GM10266 (cell line): ENCODE results near the gene CREB3L1.

Experiments used
- DNase-seq: peaks from one replicate; pipeline ENCODE4 v3.0.0; 2012; ENCODE audit errors: extremely low spot score
- CTCF ChIP-seq: IDR thresholded peaks from 2 replicates; pipeline ENCODE4 v1.5.1; 2012; ENCODE audit warnings: mild to moderate bottlenecking, low read depth; ENCODE audit not compliant: control insufficient read depth, insufficient read depth; ENCODE audit errors: missing control alignments

Gene CREB3L1

GRCh38 chr11:46285173-46285572 is 7.7 kb downstream of the CREB3L1 start:
- no peak for DNase-seq
- no peak for TF ChIP-seq CTCF

- DNase-seq: no peak
- TF ChIP-seq CTCF: no peak
These were observed 8.2 kb downstream of the CREB3L1 start for GRCh38 chr11:46285594-46286033.

GRCh38 chr11:46286789-46287188 is 9.3 kb downstream of the CREB3L1 start:
- no peak for DNase-seq
- no peak for TF ChIP-seq CTCF

GRCh38 chr11:46288451-46288850 is 11.0 kb downstream of the CREB3L1 start:
- TF ChIP-seq CTCF: no peak

GRCh38 chr11:46290011-46290410 is 12.5 kb downstream of the CREB3L1 start:
- no peak for DNase-seq
- no peak for TF ChIP-seq CTCF

More at GRCh38 chr11:46288451-46288850, 11.0 kb downstream of the CREB3L1 start:
- no peak for DNase-seq

- no peak for TF ChIP-seq CTCF
- no peak for DNase-seq
These were observed 13.3 kb downstream of the CREB3L1 start for GRCh38 chr11:46290598-46291309.

- TF ChIP-seq CTCF: no peak
- no peak for DNase-seq
These were observed 14.1 kb downstream of the CREB3L1 start for GRCh38 chr11:46291441-46292150.
